ENCODE measurements around the gene PLA2G4D.

Gene PLA2G4D

DNA sequence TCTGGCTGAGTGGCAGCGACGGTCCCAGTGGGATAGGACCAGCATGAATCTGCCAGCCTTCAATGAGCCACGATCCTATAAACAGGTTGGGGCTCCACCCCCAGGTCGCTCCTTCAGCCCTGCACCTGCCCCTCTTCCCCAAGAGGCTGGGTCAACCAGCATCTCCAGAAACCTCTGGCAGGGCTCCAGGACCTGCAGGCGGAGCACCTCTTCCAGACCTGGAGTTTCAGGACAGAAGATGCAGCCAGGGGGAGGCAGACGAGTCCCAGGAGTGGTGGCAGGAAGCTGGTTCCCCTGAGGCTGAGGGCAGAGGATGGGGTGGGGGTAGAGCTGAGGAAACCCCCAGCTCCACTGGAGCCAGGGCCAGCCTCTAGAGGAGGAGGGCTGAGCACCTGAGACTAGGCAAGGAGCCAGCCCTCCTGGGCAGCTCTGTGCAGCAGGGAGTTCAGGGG, at the start of gene PLA2G4D:
PLA2G4D (minus strand) TSS at position 51 of the 452 bp plus-strand sequence. CDS start 103 bp downstream, outside the sequence.
- no peak for DNase-seq (ENCODE audit: low read depth)

DNA sequence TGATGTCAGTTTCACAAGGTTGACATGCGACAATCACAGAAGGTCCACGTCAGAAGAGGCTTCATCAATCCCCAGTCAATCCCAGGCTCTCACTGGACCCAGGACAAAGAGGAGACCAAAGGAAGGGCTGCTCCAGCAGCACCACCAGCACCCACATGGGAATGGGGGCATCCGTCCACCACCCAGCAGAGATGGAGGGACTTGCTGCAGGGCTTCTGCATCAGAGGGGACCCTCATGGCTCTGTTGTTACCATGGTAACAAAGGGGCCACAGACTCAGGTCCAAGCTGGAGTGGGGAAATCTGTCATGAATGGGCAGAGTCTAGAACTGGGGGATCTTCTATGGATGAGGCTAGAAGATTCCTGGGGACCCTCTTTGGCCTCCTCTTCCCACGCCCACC, 49.0 kb upstream of the PLA2G4D start:
- no peak for DNase-seq (ENCODE audit: low read depth)

- no peak for DNase-seq (ENCODE audit: low read depth)
Observed at GRCh38 chr15:42141795-42142667, 47.7 kb upstream of the PLA2G4D start.

DNA sequence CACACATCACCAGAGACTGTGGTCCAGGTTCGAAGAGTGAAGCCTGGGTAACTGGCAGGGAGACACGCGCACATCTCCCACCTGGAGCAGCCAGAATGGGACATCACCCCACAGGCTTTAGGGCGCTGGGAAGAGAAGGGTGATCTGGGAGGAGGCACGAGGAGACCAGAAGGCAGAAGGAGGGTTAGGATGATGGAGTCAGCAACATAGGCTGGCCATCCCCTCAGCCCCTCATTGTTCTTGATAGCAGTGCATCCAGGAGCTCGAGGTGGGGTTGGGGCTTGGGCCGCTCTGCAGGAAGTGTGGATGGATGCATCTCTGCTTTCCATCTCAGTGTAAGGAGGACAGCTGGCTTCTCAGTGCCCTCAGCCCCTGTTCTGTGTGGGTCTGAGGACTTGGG, 46.9 kb upstream of the PLA2G4D start:
- no peak for DNase-seq (ENCODE audit: low read depth)

- no peak for DNase-seq (ENCODE audit: low read depth)
Observed at GRCh38 chr15:42140383-42141070, 46.2 kb upstream of the PLA2G4D start.

- DNase-seq (ENCODE audit: low read depth), result no peak
Observed at GRCh38 chr15:42139596-42139995, 45.2 kb upstream of the PLA2G4D start.

- no peak for DNase-seq (ENCODE audit: low read depth)
Observed at GRCh38 chr15:42138968-42139386, 44.6 kb upstream of the PLA2G4D start.

GRCh38 chr15:42138411-42138810, 44.0 kb upstream of the PLA2G4D start:
- no peak for DNase-seq (ENCODE audit: low read depth)

GRCh38 chr15:42137461-42138261, 43.3 kb upstream of the PLA2G4D start:
- no peak for DNase-seq (ENCODE audit: low read depth)

- DNase-seq (ENCODE audit: low read depth), result no peak
Observed at GRCh38 chr15:42136513-42136912, 42.2 kb upstream of the PLA2G4D start.

GRCh38 chr15:42135351-42135750, 41.0 kb upstream of the PLA2G4D start:
- DNase-seq (ENCODE audit: low read depth), result no peak

DNA sequence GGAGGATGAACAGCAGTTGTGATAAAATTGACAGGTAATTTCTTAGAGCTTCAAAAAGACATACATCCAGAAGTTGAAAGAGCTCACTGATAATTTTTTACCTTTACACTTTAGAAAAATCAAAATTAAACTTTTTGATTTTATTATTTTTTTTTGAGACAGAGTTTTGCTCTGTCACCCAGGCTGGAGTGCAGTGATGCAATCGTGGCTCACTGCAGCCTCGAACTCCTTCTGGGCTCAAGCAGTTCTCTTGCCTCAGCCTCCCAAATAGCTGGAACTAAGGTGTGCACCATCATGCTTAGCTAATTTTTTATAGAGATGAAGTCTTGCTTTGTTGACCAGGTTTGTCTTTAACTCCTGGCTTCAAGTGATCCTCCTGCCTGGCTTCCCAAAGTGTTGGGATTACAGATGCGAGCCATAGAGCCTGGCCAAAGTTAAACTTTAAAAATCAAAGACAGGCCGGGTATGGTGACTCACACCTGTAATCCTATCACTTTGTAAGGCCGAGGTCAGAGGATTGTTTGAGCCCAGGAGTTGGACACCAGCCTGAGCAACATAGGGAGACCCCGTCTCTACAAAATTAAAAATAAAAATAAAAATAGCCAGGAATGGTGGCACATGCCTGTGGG, 40.4 kb upstream of the PLA2G4D start:
- no peak for DNase-seq (ENCODE audit: low read depth)

- DNase-seq (ENCODE audit: low read depth), result no peak
Observed at GRCh38 chr15:42133886-42134502, 39.6 kb upstream of the PLA2G4D start.

GRCh38 chr15:42133356-42133755, 39.0 kb upstream of the PLA2G4D start:
- DNase-seq (ENCODE audit: low read depth), result no peak

DNA sequence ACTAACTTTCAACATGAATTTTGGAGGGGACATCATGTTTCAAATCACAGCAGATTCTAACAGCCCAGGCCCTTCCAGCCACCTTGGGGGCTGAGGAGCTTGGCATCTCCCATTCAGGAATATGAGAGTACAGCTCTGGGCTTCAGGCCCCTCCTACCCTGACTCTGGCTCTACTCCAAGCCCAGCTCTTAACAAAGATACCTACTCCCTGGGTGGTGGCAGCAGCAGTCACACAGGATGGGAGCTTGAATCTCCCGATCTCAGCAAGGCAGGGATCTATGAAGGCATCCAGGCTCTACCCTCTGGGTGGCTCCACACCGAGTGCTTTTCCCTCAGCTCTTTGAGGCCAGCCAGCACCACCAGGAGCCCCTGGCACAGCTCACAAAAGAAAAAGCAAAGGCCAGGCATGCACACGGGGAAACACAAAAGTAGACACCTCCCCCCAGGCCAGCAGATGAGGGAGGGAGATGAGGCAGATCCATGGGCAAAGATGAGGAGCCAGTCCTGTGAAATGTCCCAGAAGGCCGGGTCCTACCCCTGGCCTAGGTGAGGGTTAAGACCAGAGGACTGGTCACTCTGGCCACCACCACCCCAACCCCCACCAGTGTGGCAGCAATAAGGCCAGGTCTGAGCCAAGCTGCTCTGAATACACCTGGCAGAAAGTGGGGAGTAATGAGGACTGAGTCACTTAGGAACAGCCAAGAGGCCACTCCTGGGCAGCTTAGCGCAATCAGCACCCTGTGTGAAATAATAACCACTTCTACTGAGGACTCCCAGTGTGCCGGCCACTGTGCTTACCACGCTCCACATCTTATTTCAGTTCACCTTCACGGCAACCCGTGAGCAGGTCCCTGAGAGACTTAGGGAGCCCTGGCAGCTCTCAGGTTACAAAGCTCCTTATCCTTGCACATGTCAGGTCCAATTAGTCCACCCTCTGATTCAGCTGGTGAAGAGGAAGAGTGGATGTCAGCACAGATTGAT, 37.8 kb upstream of the PLA2G4D start:
- DNase-seq (ENCODE audit: low read depth), result no peak

- DNase-seq (ENCODE audit: low read depth), result no peak
Observed at GRCh38 chr15:42131006-42131405, 36.6 kb upstream of the PLA2G4D start.

DNA sequence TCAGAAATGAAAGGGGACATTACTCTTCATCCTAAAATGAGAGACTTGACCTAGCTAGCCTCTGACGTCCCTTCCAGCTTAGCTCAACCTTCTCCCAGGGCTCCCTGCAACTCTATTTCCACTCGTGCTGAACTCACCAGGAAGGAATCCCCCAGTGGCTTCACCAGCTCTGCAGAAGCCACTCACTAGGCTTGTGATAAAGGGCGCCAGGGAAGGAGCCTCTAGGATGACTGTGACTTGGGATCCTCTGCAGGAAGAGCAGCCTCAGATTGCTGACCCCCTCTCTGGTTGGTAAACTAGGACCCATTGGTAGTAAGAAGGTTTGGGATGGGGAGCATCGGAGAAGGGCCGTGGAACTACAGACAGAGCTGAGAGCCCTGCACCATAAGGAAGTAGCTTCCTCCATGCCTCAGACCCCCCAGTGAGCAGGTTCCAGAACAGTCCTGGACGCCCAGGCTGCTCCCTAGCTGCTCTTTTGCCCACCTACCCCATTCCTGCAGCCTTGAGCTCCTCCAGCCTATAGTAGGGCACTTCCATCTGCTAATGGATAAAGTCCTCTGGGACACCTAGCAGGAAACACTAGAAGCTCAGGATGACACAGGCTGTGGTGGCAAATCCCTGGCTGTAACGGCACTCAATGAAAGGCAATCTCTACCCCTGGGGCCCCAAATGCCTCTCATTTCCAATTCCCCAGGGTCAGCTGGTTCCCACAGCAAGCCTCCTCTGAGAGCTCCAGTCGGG, 36.1 kb upstream of the PLA2G4D start:
- no peak for DNase-seq (ENCODE audit: low read depth)

DNA sequence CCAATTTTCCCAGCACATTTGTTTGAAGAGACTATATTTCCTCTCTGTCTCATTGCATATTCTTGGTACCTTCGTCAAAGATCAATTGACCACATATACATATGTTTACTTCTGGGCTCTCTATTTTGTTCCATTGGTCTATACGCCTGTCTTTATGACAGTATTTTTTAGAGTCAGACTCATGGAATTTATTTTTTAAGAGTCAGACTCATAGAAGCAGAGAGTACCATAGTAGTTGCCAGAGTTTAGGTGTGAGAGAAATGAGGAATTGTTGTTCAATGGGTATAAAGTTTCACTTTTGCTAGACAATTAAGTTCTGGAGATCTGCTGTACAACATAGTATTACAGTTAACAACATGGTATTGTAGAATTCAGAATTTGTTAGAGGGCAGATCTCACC, 35.0 kb upstream of the PLA2G4D start:
- no peak for DNase-seq (ENCODE audit: low read depth)

DNA sequence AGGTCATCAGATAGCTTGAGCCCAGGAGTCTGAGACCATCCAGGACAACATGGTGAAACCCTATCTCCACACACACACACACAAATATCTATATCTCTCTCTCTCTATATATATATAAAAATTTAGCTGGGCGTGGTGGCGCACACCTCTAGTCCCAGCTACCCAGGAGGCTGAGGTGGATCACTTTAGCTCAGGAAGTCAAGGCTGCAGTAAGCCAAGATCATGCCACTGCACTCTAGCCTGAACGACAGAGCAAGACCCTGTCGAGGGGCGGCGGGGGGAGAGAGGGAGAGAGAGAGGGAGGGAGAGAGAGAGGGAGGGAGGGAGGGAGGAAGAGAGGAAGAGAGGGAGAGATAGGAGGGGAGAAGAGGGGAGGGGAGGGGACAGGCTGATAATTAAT, 34.1 kb upstream of the PLA2G4D start:
- no peak for DNase-seq (ENCODE audit: low read depth)

- no peak for DNase-seq (ENCODE audit: low read depth)
Observed at GRCh38 chr15:42123546-42123945, 29.2 kb upstream of the PLA2G4D start.

Data from stimulated activated CD8-positive, alpha-beta memory T cell treated with anti-CD3 and anti-CD28 coated beads, Interleukin-15, amount 100 ng/mL, for 1 hour (primary cell).